ENCODE data around the gene PCDHGA12. TPM values are rescaled to one million over a fixed set of nuclear protein-coding genes. Genes with fewer than 3 reads are reported as not detected.

Gene PCDHGA12
- 1.8 and 6.2 TPM in 2 replicates for total RNA-seq

GRCh38 chr5:141430332-141431113 lies at the start of gene PCDHGA12:
PCDHGA12 (plus strand) TSS chr5:141430507; CDS start chr5:141430760, 253 bp downstream.

GRCh38 chr5:141382469-141383294 lies 47.6 kb upstream of the PCDHGA12 start, which contains the start of gene PCDHGA7:
PCDHGA7 (plus strand) TSS chr5:141382742; CDS start chr5:141382900, 158 bp downstream.

GRCh38 chr5:141387557-141388311 lies 42.6 kb upstream of the PCDHGA12 start, which contains the start of gene PCDHGB4:
PCDHGB4 (plus strand) TSS chr5:141387698; CDS start chr5:141387885, 187 bp downstream.

GRCh38 chr5:141392429-141393198 lies 37.7 kb upstream of the PCDHGA12 start, which contains the start of gene PCDHGA8:
PCDHGA8 (plus strand) TSS chr5:141392633; CDS start chr5:141392814, 181 bp downstream.

GRCh38 chr5:141397756-141398551 lies 32.4 kb upstream of the PCDHGA12 start, which contains the start of gene PCDHGB5:
PCDHGB5 (plus strand) TSS chr5:141397947; CDS start chr5:141398128, 181 bp downstream.

GRCh38 chr5:141402553-141403243 lies 27.6 kb upstream of the PCDHGA12 start, which contains the start of gene PCDHGA9:
PCDHGA9 (plus strand) TSS chr5:141402778; CDS start chr5:141402953, 175 bp downstream.

GRCh38 chr5:141407790-141408505 lies 22.4 kb upstream of the PCDHGA12 start, which contains the start of gene PCDHGB6:
PCDHGB6 (plus strand) TSS chr5:141408021; CDS start chr5:141408203, 182 bp downstream.

GRCh38 chr5:141412854-141413539 lies 17.3 kb upstream of the PCDHGA12 start, which contains the start of gene PCDHGA10:
PCDHGA10 (plus strand) TSS chr5:141412987; CDS start chr5:141413176, 189 bp downstream.

GRCh38 chr5:141417494-141418172 lies 12.7 kb upstream of the PCDHGA12 start, which contains the start of gene PCDHGB7:
PCDHGB7 (plus strand) TSS chr5:141417677; CDS start chr5:141417860, 183 bp downstream.

GRCh38 chr5:141420855-141421488 lies 9.3 kb upstream of the PCDHGA12 start, which contains the start of gene PCDHGA11:
PCDHGA11 (plus strand) TSS chr5:141421051; CDS start chr5:141421228, 177 bp downstream.

GRCh38 chr5:141475625-141476131 lies 45.4 kb downstream of the PCDHGA12 start, which contains the start of gene PCDHGC3:
PCDHGC3 (plus strand) TSS chr5:141475966; CDS start chr5:141476117, 151 bp downstream.

Other genes starting within 250 kb of the PCDHGA12 start
- under 0.01 and 0.63 TPM in 2 replicates for gene PCDHB16, start 248.1 kb upstream of the PCDHGA12 start, total RNA-seq
- 0.16 and 0.31 TPM in 2 replicates for gene PCDHB9, start 243.3 kb upstream of the PCDHGA12 start, total RNA-seq
- 0.49 and 1.6 TPM in 2 replicates for gene PCDHB10, start 238.2 kb upstream of the PCDHGA12 start, total RNA-seq
- 0.16 and 0.69 TPM in 2 replicates for gene PCDHB11, start 230.9 kb upstream of the PCDHGA12 start, total RNA-seq
- 0.16 and 1.3 TPM in 2 replicates for gene PCDHB12, start 221.8 kb upstream of the PCDHGA12 start, total RNA-seq
- 0.32 and 3.3 TPM in 2 replicates for gene PCDHB13, start 216.6 kb upstream of the PCDHGA12 start, total RNA-seq
- gene PCDHB14, start 207.2 kb upstream of the PCDHGA12 start, total RNA-seq: 0.49 and 1.8 TPM in 2 replicates
- gene PCDHB15, start 185.1 kb upstream of the PCDHGA12 start, total RNA-seq: 0.32 and 1.2 TPM in 2 replicates
- gene SLC25A2, start 126.5 kb upstream of the PCDHGA12 start, total RNA-seq: 0.16 and 0.44 TPM in 2 replicates
- gene TAF7, start 109.7 kb upstream of the PCDHGA12 start, total RNA-seq: 53.3 and 79.0 TPM in 2 replicates
- 0.32 and 1.1 TPM in 2 replicates for gene PCDHGA1, start 100.0 kb upstream of the PCDHGA12 start, total RNA-seq
- gene PCDHGA2, start 91.7 kb upstream of the PCDHGA12 start, total RNA-seq: 0.81 and 1.9 TPM in 2 replicates
- gene PCDHGA3, start 86.7 kb upstream of the PCDHGA12 start, total RNA-seq: 0.32 and 0.82 TPM in 2 replicates
- 0.65 and 2.8 TPM in 2 replicates for gene PCDHGB1, start 80.4 kb upstream of the PCDHGA12 start, total RNA-seq
- gene PCDHGA4, start 75.5 kb upstream of the PCDHGA12 start, total RNA-seq: 1.3 and 6.1 TPM in 2 replicates
- 1.1 and 5.1 TPM in 2 replicates for gene PCDHGB2, start 70.5 kb upstream of the PCDHGA12 start, total RNA-seq
- 0.49 and 2.0 TPM in 2 replicates for gene PCDHGA5, start 66.3 kb upstream of the PCDHGA12 start, total RNA-seq
- gene PCDHGB3, start 60.3 kb upstream of the PCDHGA12 start, total RNA-seq: 1.5 and 8.4 TPM in 2 replicates
- 1.5 and 4.1 TPM in 2 replicates for gene PCDHGA6, start 56.6 kb upstream of the PCDHGA12 start, total RNA-seq
- 0.65 and 3.3 TPM in 2 replicates for gene PCDHGA7, start 47.8 kb upstream of the PCDHGA12 start, total RNA-seq
- 8.3 and 20.1 TPM in 2 replicates for gene PCDHGB4, start 42.8 kb upstream of the PCDHGA12 start, total RNA-seq
- 0.65 and 3.0 TPM in 2 replicates for gene PCDHGA8, start 37.9 kb upstream of the PCDHGA12 start, total RNA-seq
- 8.1 and 23.0 TPM in 2 replicates for gene PCDHGB5, start 32.6 kb upstream of the PCDHGA12 start, total RNA-seq
- 0.97 and 4.5 TPM in 2 replicates for gene PCDHGA9, start 27.7 kb upstream of the PCDHGA12 start, total RNA-seq
- 1.6 and 3.9 TPM in 2 replicates for gene PCDHGB6, start 22.5 kb upstream of the PCDHGA12 start, total RNA-seq
- 2.1 and 5.2 TPM in 2 replicates for gene PCDHGA10, start 17.5 kb upstream of the PCDHGA12 start, total RNA-seq
- 3.2 and 12.3 TPM in 2 replicates for gene PCDHGB7, start 12.8 kb upstream of the PCDHGA12 start, total RNA-seq
- 4.0 and 14.5 TPM in 2 replicates for gene PCDHGA11, start 9.5 kb upstream of the PCDHGA12 start, total RNA-seq
- 6.5 and 22.3 TPM in 2 replicates for gene PCDHGC3, start 45.5 kb downstream of the PCDHGA12 start, total RNA-seq
- gene PCDHGC4, start 54.5 kb downstream of the PCDHGA12 start, total RNA-seq: 0.49 and 2.8 TPM in 2 replicates
- 0.32 and 1.4 TPM in 2 replicates for gene PCDHGC5, start 58.6 kb downstream of the PCDHGA12 start, total RNA-seq
- 43.5 and 77.2 TPM in 2 replicates for gene DIAPH1, start 188.5 kb downstream of the PCDHGA12 start, total RNA-seq
- 35.5 and 49.5 TPM in 2 replicates for gene HDAC3, start 206.3 kb downstream of the PCDHGA12 start, total RNA-seq
- gene RELL2, start 206.5 kb downstream of the PCDHGA12 start, total RNA-seq: 3.1 and 5.6 TPM in 2 replicates
- 14.2 and 24.1 TPM in 2 replicates for gene FCHSD1, start 220.9 kb downstream of the PCDHGA12 start, total RNA-seq

Data from bladder microvascular endothelial cell (primary cell).